Neutrophil (primary cell): Measurements from ENCODE around the gene TMEM63B.

ENCODE experiments used
- H3K27ac ChIP-seq: fragments of 200-600 bp; sonication (generic); 2 replicates; pipeline ENCODE4 v1.5.1; 2016; ENCODE audit warnings: mild to moderate bottlenecking, moderate library complexity
- H3K27me3 ChIP-seq: fragments of 200-600 bp; sonication (generic); 2 replicates; pipeline ENCODE4 v1.6.0; 2016; ENCODE audit warnings: mild to moderate bottlenecking
- H3K36me3 ChIP-seq: fragments of 200-600 bp; sonication (generic); 2 replicates; pipeline ENCODE4 v1.5.1; 2017
- H3K4me1 ChIP-seq, 2 experiments: fragments of 200-600 bp in 1 of 2; sonication (generic) in 1 of 2; 1 replicate in 1 of 2; 2 replicates in 1 of 2; pipeline versions ENCODE4 v1.5.1 to v1.6.1; 2013 to 2016; ENCODE audit warnings: low read depth in 1 of 2, low read length in 1 of 2, mild to moderate bottlenecking in 1 of 2, moderate library complexity in 1 of 2; ENCODE audit not compliant: control insufficient read depth in 1 of 2, insufficient read depth in 1 of 2
- H3K4me3 ChIP-seq, 2 experiments: fragments of 200-600 bp in 1 of 2; sonication (generic) in 1 of 2; 1 replicate in 1 of 2; 2 replicates in 1 of 2; pipeline ENCODE4 v1.5.1; 2013 to 2016; ENCODE audit warnings: low read depth in 1 of 2, low read length in 1 of 2, mild to moderate bottlenecking in 1 of 2, moderate library complexity in 1 of 2
- H3K9me3 ChIP-seq: fragments of 200-600 bp; sonication (generic); 2 replicates; pipeline ENCODE4 v1.5.1; 2016
- TF ChIP-seq, protein P1 (sequence below): fragments of 200-600 bp; sonication (generic); IDR thresholded peaks from 2 replicates; pipeline ENCODE4 v1.5.1; 2016; ENCODE audit warnings: antibody characterized with exemption

The TMEM63B gene

DNA sequence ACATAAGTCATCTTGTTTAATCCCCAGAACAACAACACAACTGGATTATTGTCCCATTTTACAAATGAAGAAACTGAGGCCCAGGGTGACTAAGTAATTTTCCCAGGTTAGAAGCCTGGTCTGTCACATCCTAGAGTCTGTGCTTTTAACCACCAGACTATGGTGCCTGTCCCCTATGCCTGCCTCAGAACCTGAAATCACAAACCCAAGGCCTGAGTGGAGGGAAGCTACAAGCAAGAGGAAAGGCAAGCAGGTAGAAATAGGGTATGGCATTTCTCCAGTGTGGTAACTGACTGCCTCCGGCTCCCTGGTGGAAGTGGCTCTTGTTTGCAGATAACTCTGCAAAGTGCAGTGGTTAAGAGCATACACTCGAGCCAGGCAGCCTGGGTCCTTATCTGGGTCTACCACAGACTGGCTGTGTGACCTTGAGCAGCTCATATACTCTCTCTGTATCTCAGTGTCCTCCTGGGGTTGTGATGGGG is 2.5 kb downstream of the TMEM63B start:
- H3K4me3 ChIP-seq = no peak overlapping the region
- H3K27me3 ChIP-seq = peaks cover 12% of the 10 kb centered on the region
- TF ChIP-seq, protein P1, sequence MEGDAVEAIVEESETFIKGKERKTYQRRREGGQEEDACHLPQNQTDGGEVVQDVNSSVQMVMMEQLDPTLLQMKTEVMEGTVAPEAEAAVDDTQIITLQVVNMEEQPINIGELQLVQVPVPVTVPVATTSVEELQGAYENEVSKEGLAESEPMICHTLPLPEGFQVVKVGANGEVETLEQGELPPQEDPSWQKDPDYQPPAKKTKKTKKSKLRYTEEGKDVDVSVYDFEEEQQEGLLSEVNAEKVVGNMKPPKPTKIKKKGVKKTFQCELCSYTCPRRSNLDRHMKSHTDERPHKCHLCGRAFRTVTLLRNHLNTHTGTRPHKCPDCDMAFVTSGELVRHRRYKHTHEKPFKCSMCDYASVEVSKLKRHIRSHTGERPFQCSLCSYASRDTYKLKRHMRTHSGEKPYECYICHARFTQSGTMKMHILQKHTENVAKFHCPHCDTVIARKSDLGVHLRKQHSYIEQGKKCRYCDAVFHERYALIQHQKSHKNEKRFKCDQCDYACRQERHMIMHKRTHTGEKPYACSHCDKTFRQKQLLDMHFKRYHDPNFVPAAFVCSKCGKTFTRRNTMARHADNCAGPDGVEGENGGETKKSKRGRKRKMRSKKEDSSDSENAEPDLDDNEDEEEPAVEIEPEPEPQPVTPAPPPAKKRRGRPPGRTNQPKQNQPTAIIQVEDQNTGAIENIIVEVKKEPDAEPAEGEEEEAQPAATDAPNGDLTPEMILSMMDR = no peak
- peaks cover 15 to 18% of the 10 kb centered on the region in 2 experiments for H3K4me1 ChIP-seq
- peaks cover 6% of the 10 kb centered on the region for H3K36me3 ChIP-seq
- H3K9me3 ChIP-seq = no peaks in the 10 kb centered on the region
- H3K27ac ChIP-seq = no peak overlapping the region

DNA sequence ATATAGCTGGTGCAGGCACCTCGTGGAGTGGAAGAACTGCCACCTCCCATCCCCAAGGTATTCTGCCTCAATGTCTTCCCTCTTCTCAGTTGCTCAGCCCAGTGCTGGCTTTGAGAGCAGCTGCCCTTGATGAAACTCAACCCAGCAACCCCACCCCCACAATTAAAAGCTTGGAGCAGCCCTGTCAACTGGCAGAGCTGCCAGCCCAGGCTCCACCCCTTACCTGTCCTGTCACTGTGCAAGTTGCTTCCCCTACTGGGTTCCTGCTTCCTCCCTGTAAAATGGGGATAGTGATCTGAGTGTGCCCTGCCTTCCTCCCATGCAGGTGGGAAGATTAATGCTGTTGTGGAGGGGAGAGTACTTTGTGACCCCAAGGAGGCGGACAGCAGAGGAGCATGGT is 4.5 kb downstream of the TMEM63B start:
- Histone ChIP-seq H3K27ac (no peak overlapping the region), H3K4me1 (peaks cover 5 to 10% of the 10 kb centered on the region in 2 experiments), H3K9me3 (no peaks in the 10 kb centered on the region), H3K27me3 (peaks cover 12% of the 10 kb centered on the region), H3K4me3 (no peak overlapping the region), H3K36me3 (peaks cover 21% of the 10 kb centered on the region)
- TF ChIP-seq, protein P1 = no peak

DNA sequence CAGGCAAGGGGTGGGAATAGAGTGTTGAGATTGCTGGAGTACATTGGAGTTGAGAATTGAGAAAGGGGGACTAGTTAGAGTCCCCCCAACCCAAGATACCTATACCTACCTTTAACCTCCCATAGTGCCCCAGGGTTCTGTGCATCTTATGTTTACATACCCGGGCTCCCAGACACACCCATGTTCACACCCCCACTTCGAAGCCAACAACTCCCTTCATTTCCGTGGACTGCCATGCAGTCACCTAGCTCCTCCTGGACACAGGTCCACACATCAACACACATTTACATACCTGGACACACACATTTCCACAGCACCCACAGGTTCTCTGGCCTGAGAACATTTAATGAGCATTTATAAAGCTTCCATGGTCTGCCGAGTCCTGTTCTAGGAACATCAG is 5.1 kb downstream of the TMEM63B start:
- H3K36me3 ChIP-seq = peaks cover 27% of the 10 kb centered on the region
- no peak overlapping the region for H3K4me3 ChIP-seq
- peaks cover 12% of the 10 kb centered on the region for H3K27me3 ChIP-seq
- TF ChIP-seq, protein P1 = no peak
- no peak overlapping the region for H3K27ac ChIP-seq
- H3K4me1 ChIP-seq = peaks cover 5 to 8% of the 10 kb centered on the region in 2 experiments
- no peaks in the 10 kb centered on the region for H3K9me3 ChIP-seq

DNA sequence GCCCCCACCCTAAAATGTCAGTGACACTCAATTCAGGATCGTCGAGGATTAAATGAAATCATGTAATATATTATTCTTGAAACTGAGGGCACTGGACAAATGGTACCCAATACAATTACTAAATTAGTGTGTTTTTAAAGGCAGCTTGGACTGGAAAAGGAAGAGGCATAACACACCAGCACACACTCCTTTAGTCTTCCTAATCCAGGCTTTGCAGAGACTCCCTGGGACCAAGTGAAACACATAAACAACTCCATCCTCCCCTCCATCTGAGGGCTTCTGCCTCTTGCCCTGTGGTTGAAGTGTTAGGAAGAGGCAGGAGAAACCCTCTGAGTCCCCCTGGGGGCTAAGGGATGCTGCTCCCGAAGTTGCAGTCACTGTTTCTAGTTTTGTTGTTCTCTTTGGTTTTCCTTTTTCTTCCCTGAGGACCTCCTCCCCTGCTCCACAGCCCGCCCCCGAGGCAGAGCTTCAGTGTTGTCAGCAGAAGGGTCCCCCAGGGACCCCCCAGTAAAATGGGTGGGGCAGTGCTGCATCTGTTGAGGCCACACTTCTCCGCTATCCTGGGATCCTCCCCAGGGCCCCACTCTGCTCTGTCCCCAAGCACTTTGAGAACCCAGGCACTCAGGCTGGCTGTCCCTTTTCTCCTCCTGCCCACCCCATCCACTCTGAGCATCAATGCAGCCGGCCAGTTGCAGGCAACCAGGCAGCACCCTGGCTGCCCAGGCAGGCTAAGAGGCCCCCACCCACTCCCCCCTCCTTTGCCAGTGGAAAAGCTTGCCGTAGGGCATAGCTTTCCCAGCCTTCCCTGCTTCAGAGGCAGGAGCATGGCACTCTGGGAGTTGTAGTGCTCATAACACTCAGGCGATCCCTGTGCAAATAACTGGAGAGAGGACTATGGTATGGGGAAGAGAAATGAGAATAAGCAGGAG is 5.9 kb downstream of the TMEM63B start:
- no peak overlapping the region for H3K27ac ChIP-seq
- no peaks in the 10 kb centered on the region for H3K9me3 ChIP-seq
- TF ChIP-seq, protein P1 = no peak
- peaks cover 30% of the 10 kb centered on the region for H3K36me3 ChIP-seq
- peaks cover 1 to 3% of the 10 kb centered on the region in 2 experiments for H3K4me1 ChIP-seq
- peaks cover 6% of the 10 kb centered on the region for H3K27me3 ChIP-seq
- no peak overlapping the region for H3K4me3 ChIP-seq

DNA sequence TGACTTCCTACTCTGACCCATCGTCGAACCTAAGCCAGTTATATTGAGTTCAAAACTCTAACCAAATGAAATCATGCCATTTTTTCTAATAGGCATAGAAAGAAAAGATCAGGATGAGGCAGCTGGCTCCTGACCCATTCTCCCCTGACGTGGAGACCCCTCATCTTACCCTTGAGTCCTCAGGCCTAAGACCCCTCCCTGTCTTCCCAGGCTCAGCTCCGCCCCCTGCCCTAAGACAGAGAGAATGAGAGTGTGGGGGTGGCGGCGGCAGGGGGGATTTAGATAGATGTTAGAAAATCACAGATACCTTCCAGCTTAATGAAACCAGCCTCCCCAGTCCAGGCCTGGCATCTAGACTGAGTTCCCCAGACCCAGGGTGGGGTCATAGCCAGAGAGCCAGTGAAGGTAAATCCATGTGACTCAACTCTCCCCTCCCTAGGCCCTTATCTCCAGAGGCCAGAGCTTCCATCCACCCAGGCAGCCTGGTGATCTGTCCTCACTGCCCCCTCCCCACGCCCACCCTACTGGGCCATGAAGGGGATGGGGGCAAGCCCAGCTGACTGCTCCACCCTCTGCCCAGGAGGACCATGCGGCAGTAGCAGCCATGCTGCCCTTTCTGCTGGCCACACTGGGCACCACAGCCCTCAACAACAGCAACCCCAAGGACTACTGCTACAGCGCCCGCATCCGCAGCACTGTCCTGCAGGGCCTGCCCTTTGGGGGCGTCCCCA is 6.8 kb downstream of the TMEM63B start:
- Histone ChIP-seq H3K4me3 (no peak overlapping the region), H3K36me3 (peaks cover 30% of the 10 kb centered on the region), H3K27me3 (no peaks in the 10 kb centered on the region), H3K9me3 (no peaks in the 10 kb centered on the region), H3K27ac (no peak overlapping the region), H3K4me1 (peaks cover 0 to 6% of the 10 kb centered on the region in 2 experiments)
- TF ChIP-seq, protein P1 = no peak
